Frontal cortex (tissue), 4 donors: ENCODE measurements around the gene C19orf85. TPM values are rescaled to one million over a fixed set of nuclear protein-coding genes. Genes with fewer than 3 reads are reported as not detected.
A peak's percentile ranks its signal among the peaks of the same experiment; 100 is the strongest.
"Not testable (repeated sequence)": the region's sequence is repeated elsewhere in the genome, so short reads cannot be mapped to it uniquely, and the experiment has no call there.

Source experiments
- DNase-seq, 2 donors: peaks; one replicate each; pipeline ENCODE4 v3.0.0; 2012; ENCODE audit warnings: low spot score in 2 of 2
- FAIRE-seq: peaks from 2 replicates; lab custom pipeline; 2012; peaks lifted over from hg19 to GRCh38; lab: Jason Lieb, UNC
- total RNA-seq: library from RNA; depleted of rRNA; stranded (reverse); fragments of >200 nt; gene quantifications from one replicate; pipeline ENCODE4 v1.2.3, GENCODE V29; 2014
- donor health status: control.
- donor health status: control.
- donor health status: control.

C19orf85 gene
- total RNA-seq, 1 donor from 2014 or later: not detected

DNA sequence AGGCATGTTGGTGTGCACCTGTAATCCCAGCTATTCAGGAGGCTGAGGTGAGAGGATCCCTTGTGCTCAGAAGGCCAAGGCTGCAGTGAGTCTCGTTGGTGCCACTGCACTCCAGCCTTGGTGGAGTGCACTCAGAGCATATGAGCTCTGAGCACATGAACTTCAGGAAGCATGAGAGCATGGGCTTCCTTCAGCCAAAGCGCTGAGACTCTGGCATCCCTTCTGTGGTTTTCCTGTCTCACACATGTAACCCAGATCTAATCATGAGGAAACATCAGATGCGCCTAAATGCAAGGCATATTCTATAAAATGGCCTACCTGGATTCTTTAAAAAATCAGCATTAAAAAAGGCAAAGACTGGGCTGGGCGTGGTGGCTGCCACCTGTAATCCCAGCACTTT, 43.3 kb downstream of the C19orf85 start:
- not testable (repeated sequence) for FAIRE-seq, DNase-seq

- DNase-seq (no peak), FAIRE-seq (no peak)
Measured at GRCh38 chr19:55419624-55420236, 44.8 kb downstream of the C19orf85 start.

DNA sequence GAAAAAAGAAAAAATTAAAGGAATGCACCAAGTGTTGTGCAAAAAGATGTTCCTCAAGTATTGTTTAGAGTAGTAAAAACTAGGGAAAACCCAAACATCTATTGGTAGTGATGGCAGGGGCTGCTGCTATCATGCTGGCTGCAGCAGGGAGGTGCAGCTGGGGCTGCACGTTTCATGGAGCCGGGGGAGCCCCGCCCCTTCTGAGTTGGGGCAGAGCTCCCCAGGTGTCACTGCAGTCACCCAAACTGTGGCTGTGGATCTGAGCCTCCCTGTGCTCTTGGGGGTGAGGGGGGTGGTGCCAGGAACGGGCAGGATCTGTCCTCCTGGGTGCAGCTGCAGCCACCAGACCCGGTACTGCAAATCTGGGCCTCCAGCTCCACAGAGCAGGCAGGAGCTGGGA, 45.4 kb downstream of the C19orf85 start:
- DNase-seq: no peak
- FAIRE-seq: no peak

DNA sequence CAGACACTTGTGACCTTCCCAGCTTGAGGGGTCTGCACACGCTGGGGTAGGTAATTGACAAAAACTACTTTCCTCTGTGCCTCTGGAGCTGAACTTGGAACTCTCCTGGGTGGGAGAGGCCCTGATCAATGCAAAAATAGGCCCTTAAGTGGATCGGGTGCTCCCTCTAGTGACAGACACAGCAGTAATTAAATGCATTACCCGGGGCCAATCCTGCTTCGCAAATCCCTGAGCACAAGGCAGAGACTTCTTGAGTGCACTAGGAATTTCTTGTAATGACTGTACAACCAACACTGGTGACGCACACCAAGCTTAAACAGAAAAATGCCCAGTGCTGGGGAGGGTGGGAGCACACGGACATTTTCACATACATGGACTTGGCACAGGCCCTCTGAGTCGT, 46.4 kb downstream of the C19orf85 start:
- FAIRE-seq (no peak), DNase-seq (peak in 1 of 2 donors; percentile 70)

Other genes starting within 250 kb of the C19orf85 start
- gene TMEM86B, start 236.0 kb downstream of the C19orf85 start, total RNA-seq: 0.82 TPM
- 11.0 TPM for gene PPP6R1, start 205.7 kb downstream of the C19orf85 start, total RNA-seq
- gene HSPBP1, start 184.6 kb downstream of the C19orf85 start, total RNA-seq: 28.9 TPM
- 81.1 TPM for gene BRSK1, start 180.8 kb downstream of the C19orf85 start, total RNA-seq
- gene TMEM150B, start 139.4 kb downstream of the C19orf85 start, total RNA-seq: not detected
- 5.7 TPM for gene KMT5C, start 124.9 kb downstream of the C19orf85 start, total RNA-seq
- under 0.01 TPM for gene COX6B2, start 110.0 kb downstream of the C19orf85 start, total RNA-seq
- gene GARIN5B, start 101.5 kb downstream of the C19orf85 start, total RNA-seq: not detected
- 0.41 TPM for gene IL11, start 94.3 kb downstream of the C19orf85 start, total RNA-seq
- not detected for gene TMEM190, start 87.9 kb downstream of the C19orf85 start, total RNA-seq
- gene TMEM238, start 80.5 kb downstream of the C19orf85 start, total RNA-seq: 0.41 TPM
- gene RPL28, start 78.8 kb downstream of the C19orf85 start, total RNA-seq: 112 TPM
- gene UBE2S, start 57.0 kb downstream of the C19orf85 start, total RNA-seq: 28.9 TPM
- gene SHISA7, start 21.5 kb downstream of the C19orf85 start, total RNA-seq: 4.5 TPM
- 12.2 TPM for gene ISOC2, start 3.1 kb downstream of the C19orf85 start, total RNA-seq
- gene ZNF628, start 11.9 kb upstream of the C19orf85 start, total RNA-seq: 0.41 TPM
- 18.8 TPM for gene NAT14, start 20.4 kb upstream of the C19orf85 start, total RNA-seq
- gene SSC5D, start 23.7 kb upstream of the C19orf85 start, total RNA-seq: under 0.01 TPM
- gene SBK2, start 72.4 kb upstream of the C19orf85 start, total RNA-seq: 0.41 TPM
- gene SBK3, start 80.8 kb upstream of the C19orf85 start, total RNA-seq: not detected
- gene ZNF579, start 116.1 kb upstream of the C19orf85 start, total RNA-seq: 3.7 TPM
- gene FIZ1, start 134.8 kb upstream of the C19orf85 start, total RNA-seq: 3.3 TPM
- 2.9 TPM for gene ZNF524, start 135.5 kb upstream of the C19orf85 start, total RNA-seq
- 1.2 TPM for gene ZNF865, start 140.9 kb upstream of the C19orf85 start, total RNA-seq
- 4.5 TPM for gene ZNF784, start 159.8 kb upstream of the C19orf85 start, total RNA-seq
- gene ZNF580, start 176.3 kb upstream of the C19orf85 start, total RNA-seq: 2.4 TPM
- 6.5 TPM for gene ZNF581, start 178.9 kb upstream of the C19orf85 start, total RNA-seq
- gene CCDC106, start 183.5 kb upstream of the C19orf85 start, total RNA-seq: 9.4 TPM
- 70.1 TPM for gene U2AF2, start 190.3 kb upstream of the C19orf85 start, total RNA-seq
- 16.7 TPM for gene EPN1, start 210.5 kb upstream of the C19orf85 start, total RNA-seq